ENCODE results near the gene NKX1-1. TPM values are rescaled to one million over a fixed set of nuclear protein-coding genes. Genes with fewer than 3 reads are reported as not detected.

The NKX1-1 gene
- total RNA-seq, 2 donors from 2014 or later: not detected

GRCh38 chr4:1427010-1427409 lies 20.8 kb upstream of the NKX1-1 start:
- Mint-ChIP-seq H3K27ac (no peak overlapping the region), H3K4me1 (peaks cover 7% of the 10 kb centered on the region), H3K36me3 (ENCODE audit: low read depth) (no peaks in the 10 kb centered on the region), H3K4me3 (no peak overlapping the region), H3K27me3 (ENCODE audit: insufficient read depth) (peaks cover 5% of the 10 kb centered on the region), H3K9me3 (no peaks in the 10 kb centered on the region)
- no peaks in the 10 kb centered on the region for H3K9me3 ChIP-seq (ENCODE audit: control insufficient read depth, low read length)
- H3K9ac ChIP-seq (ENCODE audit: extremely low read depth, low read length, poor library complexity, severe bottlenecking): no peak overlapping the region
- no peaks in the 10 kb centered on the region for H3K36me3 ChIP-seq (ENCODE audit: control insufficient read depth, insufficient read depth, low read length)
- H3K4me1 ChIP-seq (ENCODE audit: control insufficient read depth, insufficient read depth, low read length): no peaks in the 10 kb centered on the region
- no peak overlapping the region for H3K27ac ChIP-seq (ENCODE audit: low read depth, low read length)
- 81 to 90% methylated on average over 3 to 4 of the region's 5 CpGs for WGBS, 2 experiments (ENCODE audit: insufficient coverage in 1 of 2, insufficient read length in 1 of 2)
- TF ChIP-seq, protein P1, sequence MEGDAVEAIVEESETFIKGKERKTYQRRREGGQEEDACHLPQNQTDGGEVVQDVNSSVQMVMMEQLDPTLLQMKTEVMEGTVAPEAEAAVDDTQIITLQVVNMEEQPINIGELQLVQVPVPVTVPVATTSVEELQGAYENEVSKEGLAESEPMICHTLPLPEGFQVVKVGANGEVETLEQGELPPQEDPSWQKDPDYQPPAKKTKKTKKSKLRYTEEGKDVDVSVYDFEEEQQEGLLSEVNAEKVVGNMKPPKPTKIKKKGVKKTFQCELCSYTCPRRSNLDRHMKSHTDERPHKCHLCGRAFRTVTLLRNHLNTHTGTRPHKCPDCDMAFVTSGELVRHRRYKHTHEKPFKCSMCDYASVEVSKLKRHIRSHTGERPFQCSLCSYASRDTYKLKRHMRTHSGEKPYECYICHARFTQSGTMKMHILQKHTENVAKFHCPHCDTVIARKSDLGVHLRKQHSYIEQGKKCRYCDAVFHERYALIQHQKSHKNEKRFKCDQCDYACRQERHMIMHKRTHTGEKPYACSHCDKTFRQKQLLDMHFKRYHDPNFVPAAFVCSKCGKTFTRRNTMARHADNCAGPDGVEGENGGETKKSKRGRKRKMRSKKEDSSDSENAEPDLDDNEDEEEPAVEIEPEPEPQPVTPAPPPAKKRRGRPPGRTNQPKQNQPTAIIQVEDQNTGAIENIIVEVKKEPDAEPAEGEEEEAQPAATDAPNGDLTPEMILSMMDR (conservative IDR thresholded peaks at IDR 0.05): no peak
- DNase-seq: no peak
- H3K27me3 ChIP-seq (ENCODE audit: control insufficient read depth, insufficient read depth, low read length, poor library complexity, severe bottlenecking): peaks cover 11% of the 10 kb centered on the region
- H3K4me3 ChIP-seq (ENCODE audit: low read length): no peak overlapping the region

GRCh38 chr4:1421657-1422056 lies 15.4 kb upstream of the NKX1-1 start:
- Mint-ChIP-seq H3K27me3 (ENCODE audit: insufficient read depth) (peaks cover 12% of the 10 kb centered on the region), H3K36me3 (ENCODE audit: low read depth) (no peaks in the 10 kb centered on the region), H3K27ac (no peak overlapping the region), H3K4me1 (peaks cover 10% of the 10 kb centered on the region), H3K9me3 (no peaks in the 10 kb centered on the region), H3K4me3 (no peak overlapping the region)
- DNase-seq: no peak
- Histone ChIP-seq H3K9ac (ENCODE audit: extremely low read depth, low read length, poor library complexity, severe bottlenecking) (no peak overlapping the region), H3K4me3 (ENCODE audit: low read length) (no peak overlapping the region), H3K4me1 (ENCODE audit: control insufficient read depth, insufficient read depth, low read length) (no peaks in the 10 kb centered on the region), H3K9me3 (ENCODE audit: control insufficient read depth, low read length) (no peaks in the 10 kb centered on the region), H3K27me3 (ENCODE audit: control insufficient read depth, insufficient read depth, low read length, poor library complexity, severe bottlenecking) (peaks cover 8% of the 10 kb centered on the region), H3K36me3 (ENCODE audit: control insufficient read depth, insufficient read depth, low read length) (no peaks in the 10 kb centered on the region), H3K27ac (ENCODE audit: low read depth, low read length) (no peak overlapping the region)
- 40 to 48% methylated on average over 2 of the region's 2 CpGs for WGBS, 2 experiments (ENCODE audit: insufficient coverage in 1 of 2, insufficient read length in 1 of 2)
- TF ChIP-seq, protein P1 (conservative IDR thresholded peaks at IDR 0.05): no peak

- Mint-ChIP-seq H3K4me3 (no peak overlapping the region), H3K4me1 (peaks cover 10% of the 10 kb centered on the region), H3K36me3 (ENCODE audit: low read depth) (no peaks in the 10 kb centered on the region), H3K27me3 (ENCODE audit: insufficient read depth) (peaks cover 20% of the 10 kb centered on the region), H3K27ac (no peak overlapping the region), H3K9me3 (no peaks in the 10 kb centered on the region)
- H3K4me1 ChIP-seq (ENCODE audit: control insufficient read depth, insufficient read depth, low read length): no peaks in the 10 kb centered on the region
- H3K9me3 ChIP-seq (ENCODE audit: control insufficient read depth, low read length): no peaks in the 10 kb centered on the region
- WGBS, 2 experiments (ENCODE audit: insufficient coverage in 1 of 2, insufficient read length in 1 of 2): 82 to 88% methylated on average over 9 to 13 of the region's 13 CpGs
- no peak overlapping the region for H3K27ac ChIP-seq (ENCODE audit: low read depth, low read length)
- H3K9ac ChIP-seq (ENCODE audit: extremely low read depth, low read length, poor library complexity, severe bottlenecking): no peak overlapping the region
- no peak overlapping the region for H3K4me3 ChIP-seq (ENCODE audit: low read length)
- no peaks in the 10 kb centered on the region for H3K36me3 ChIP-seq (ENCODE audit: control insufficient read depth, insufficient read depth, low read length)
- peaks cover 13% of the 10 kb centered on the region for H3K27me3 ChIP-seq (ENCODE audit: control insufficient read depth, insufficient read depth, low read length, poor library complexity, severe bottlenecking)
- TF ChIP-seq, protein P1 (conservative IDR thresholded peaks at IDR 0.05): no peak
- DNase-seq: no peak
Measured at GRCh38 chr4:1419708-1420107, 13.5 kb upstream of the NKX1-1 start.
